Muscle layer of duodenum (tissue), 2 donors: Measurements from ENCODE around the gene ETV6.
A peak's percentile ranks its signal among the peaks of the same experiment; 100 is the strongest.

Source experiments
- H3K27ac ChIP-seq: one replicate; pipeline ENCODE4 v1.7.0; 2013; ENCODE audit warnings: mild to moderate bottlenecking, low read length
- H3K27me3 ChIP-seq: one replicate; pipeline ENCODE4 v1.7.0; 2013; ENCODE audit warnings: low read depth, mild to moderate bottlenecking, control low read depth, low read length
- H3K36me3 ChIP-seq, 2 donors: one replicate each; pipeline ENCODE4 v1.7.0; 2013; ENCODE audit warnings: low read length in 2 of 2, control low read depth in 1 of 2, mild to moderate bottlenecking in 1 of 2; ENCODE audit not compliant: insufficient read depth in 2 of 2, control insufficient read depth in 1 of 2
- H3K4me1 ChIP-seq, 2 donors: one replicate each; pipeline ENCODE4 v1.7.0; 2013; ENCODE audit warnings: low read length in 2 of 2, mild to moderate bottlenecking in 2 of 2, control low read depth in 1 of 2, moderate library complexity in 1 of 2; ENCODE audit not compliant: insufficient read depth in 2 of 2, control insufficient read depth in 1 of 2
- H3K4me3 ChIP-seq, 2 donors: one replicate each; pipeline ENCODE4 v1.7.0; 2013; ENCODE audit warnings: low read length in 2 of 2, low read depth in 1 of 2, mild to moderate bottlenecking in 1 of 2
- H3K9me3 ChIP-seq, 2 donors: one replicate each; pipeline ENCODE4 v1.7.0; 2013; ENCODE audit warnings: low read length in 2 of 2, control low read depth in 1 of 2, mild to moderate bottlenecking in 1 of 2; ENCODE audit not compliant: control insufficient read depth in 1 of 2
- donor health status: healthy.

ETV6 gene

GRCh38 chr12:11855983-11856374, 206.5 kb downstream of the ETV6 start:
- peaks cover 22 to 24% of the 10 kb centered on the region in 2 donors for H3K36me3 ChIP-seq
- peaks cover 2 to 15% of the 10 kb centered on the region in 2 donors for H3K4me1 ChIP-seq
- peak overlapping the region; percentile 3 for H3K27ac ChIP-seq
- H3K9me3 ChIP-seq = no peaks in the 10 kb centered on the region
- no peaks in the 10 kb centered on the region for H3K27me3 ChIP-seq
- no peak overlapping the region for H3K4me3 ChIP-seq

GRCh38 chr12:11856971-11857370, 207.5 kb downstream of the ETV6 start:
- H3K9me3 ChIP-seq = no peaks in the 10 kb centered on the region
- H3K27me3 ChIP-seq = no peaks in the 10 kb centered on the region
- no peak overlapping the region for H3K4me3 ChIP-seq
- H3K27ac ChIP-seq = peak overlapping the region; percentile 3
- H3K4me1 ChIP-seq = peaks cover 8 to 21% of the 10 kb centered on the region in 2 donors
- H3K36me3 ChIP-seq = peaks cover 22 to 28% of the 10 kb centered on the region in 2 donors

- Histone ChIP-seq H3K4me1 (peaks cover 27 to 43% of the 10 kb centered on the region in 2 donors), H3K27ac (peak overlapping the region; percentile 3), H3K4me3 (no peak overlapping the region)
Observed at GRCh38 chr12:11859705-11860425, 210.4 kb downstream of the ETV6 start.

GRCh38 chr12:11861155-11861863, 211.8 kb downstream of the ETV6 start:
- peaks cover under 1 to 4% of the 10 kb centered on the region in 2 donors for H3K9me3 ChIP-seq
- H3K4me1 ChIP-seq = peaks cover 27 to 32% of the 10 kb centered on the region in 2 donors
- peak overlapping the region; percentile 92 for H3K27ac ChIP-seq
- no peak overlapping the region for H3K4me3 ChIP-seq
- H3K36me3 ChIP-seq = peaks cover 10 to 11% of the 10 kb centered on the region in 2 donors
- H3K27me3 ChIP-seq = no peaks in the 10 kb centered on the region

More at GRCh38 chr12:11859705-11860425, 210.4 kb downstream of the ETV6 start:
- Histone ChIP-seq H3K36me3 (peaks cover 11 to 14% of the 10 kb centered on the region in 2 donors), H3K9me3 (no peaks in the 10 kb centered on the region), H3K27me3 (no peaks in the 10 kb centered on the region)

- H3K4me3 ChIP-seq = peak overlapping the region in 1 of 2 donors; percentile 4
- H3K9me3 ChIP-seq = peaks cover 4% of the 10 kb centered on the region in 2 donors
- peak overlapping the region; percentile 92 for H3K27ac ChIP-seq
Observed at GRCh38 chr12:11861864-11862600, 212.6 kb downstream of the ETV6 start.

GRCh38 chr12:11862798-11863197, 213.3 kb downstream of the ETV6 start:
- Histone ChIP-seq H3K4me3 (peak overlapping the region; percentile 4 to 28), H3K36me3 (peaks cover under 1 to 11% of the 10 kb centered on the region in 2 donors), H3K4me1 (peaks cover 27 to 32% of the 10 kb centered on the region in 2 donors), H3K27ac (peak overlapping the region; percentile 92), H3K27me3 (no peaks in the 10 kb centered on the region), H3K9me3 (peaks cover 4% of the 10 kb centered on the region in 2 donors)

More at GRCh38 chr12:11861864-11862600, 212.6 kb downstream of the ETV6 start:
- Histone ChIP-seq H3K4me1 (peaks cover 27 to 32% of the 10 kb centered on the region in 2 donors), H3K27me3 (no peaks in the 10 kb centered on the region), H3K36me3 (peaks cover 6 to 11% of the 10 kb centered on the region in 2 donors)

GRCh38 chr12:11863478-11863906, 214.0 kb downstream of the ETV6 start:
- H3K9me3 ChIP-seq = peaks cover 4% of the 10 kb centered on the region in 2 donors
- peak overlapping the region; percentile 92 for H3K27ac ChIP-seq
- H3K36me3 ChIP-seq = peaks cover 0 to 11% of the 10 kb centered on the region in 2 donors
- peaks cover 27 to 32% of the 10 kb centered on the region in 2 donors for H3K4me1 ChIP-seq
- no peaks in the 10 kb centered on the region for H3K27me3 ChIP-seq
- peak overlapping the region; percentile 3 to 28 for H3K4me3 ChIP-seq

GRCh38 chr12:11863988-11864387, 214.5 kb downstream of the ETV6 start:
- Histone ChIP-seq H3K4me3 (peak overlapping the region in 1 of 2 donors; percentile 3), H3K27me3 (no peaks in the 10 kb centered on the region), H3K36me3 (peaks cover 0 to 11% of the 10 kb centered on the region in 2 donors), H3K4me1 (peaks cover 27 to 32% of the 10 kb centered on the region in 2 donors), H3K27ac (peak overlapping the region; percentile 92), H3K9me3 (peaks cover 4% of the 10 kb centered on the region in 2 donors)

GRCh38 chr12:11865824-11866223, 216.3 kb downstream of the ETV6 start:
- H3K36me3 ChIP-seq = peaks cover 14 to 22% of the 10 kb centered on the region in 2 donors
- no peak overlapping the region for H3K4me3 ChIP-seq
- peaks cover 26 to 31% of the 10 kb centered on the region in 2 donors for H3K4me1 ChIP-seq
- H3K9me3 ChIP-seq = peaks cover 4% of the 10 kb centered on the region in 2 donors
- no peaks in the 10 kb centered on the region for H3K27me3 ChIP-seq
- H3K27ac ChIP-seq = no peak overlapping the region

- Histone ChIP-seq H3K4me3 (no peak overlapping the region), H3K36me3 (peaks cover 18 to 28% of the 10 kb centered on the region in 2 donors), H3K27ac (no peak overlapping the region), H3K9me3 (peaks cover 4% of the 10 kb centered on the region in 2 donors), H3K4me1 (peaks cover 9 to 15% of the 10 kb centered on the region in 2 donors), H3K27me3 (no peaks in the 10 kb centered on the region)
Observed at GRCh38 chr12:11868027-11868426, 218.6 kb downstream of the ETV6 start.

GRCh38 chr12:11869406-11869805, 219.9 kb downstream of the ETV6 start:
- Histone ChIP-seq H3K27me3 (no peaks in the 10 kb centered on the region), H3K4me3 (no peak overlapping the region), H3K4me1 (peaks cover 0 to 2% of the 10 kb centered on the region in 2 donors), H3K36me3 (peaks cover 18 to 35% of the 10 kb centered on the region in 2 donors), H3K27ac (no peak overlapping the region), H3K9me3 (peaks cover 4% of the 10 kb centered on the region in 2 donors)
